Brain pericyte (primary cell): ENCODE data around the gene PIP4K2C.
"Not testable (repeated sequence)": the region's sequence is repeated elsewhere in the genome, so short reads cannot be mapped to it uniquely, and the experiment has no call there.

Experiments used
- DNase-seq: peaks from one replicate; pipeline ENCODE4 v3.0.0-alpha.2; 2012; ENCODE audit warnings: low read depth, low spot score

The PIP4K2C gene

DNA sequence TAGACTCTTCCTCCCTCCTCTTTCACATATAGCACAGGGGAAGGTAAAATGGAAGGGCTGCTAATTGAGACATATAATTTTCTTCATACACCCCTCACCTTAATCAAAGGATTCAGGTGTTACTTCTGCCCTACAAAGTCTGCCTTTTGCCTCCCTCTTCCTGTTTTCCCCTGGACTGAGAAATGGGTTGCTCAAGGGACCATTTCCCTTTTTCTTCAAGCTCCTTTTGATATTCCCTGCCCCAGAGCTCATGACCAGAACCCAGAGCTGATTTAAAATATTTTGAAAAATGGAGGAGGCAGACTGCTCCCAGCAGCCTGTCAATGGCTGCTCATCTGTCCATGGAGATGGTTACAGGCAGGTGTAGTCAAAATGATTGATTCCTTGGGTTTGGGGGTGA lies 6.3 kb upstream of the PIP4K2C start:
- no peak for DNase-seq

- DNase-seq, result no peak
Observed at GRCh38 chr12:57585156-57585555, 5.8 kb upstream of the PIP4K2C start.

- DNase-seq, result no peak
Observed at GRCh38 chr12:57586128-57586527, 4.9 kb upstream of the PIP4K2C start.

GRCh38 chr12:57586832-57587429 lies 4.1 kb upstream of the PIP4K2C start:
- no peak for DNase-seq

DNA sequence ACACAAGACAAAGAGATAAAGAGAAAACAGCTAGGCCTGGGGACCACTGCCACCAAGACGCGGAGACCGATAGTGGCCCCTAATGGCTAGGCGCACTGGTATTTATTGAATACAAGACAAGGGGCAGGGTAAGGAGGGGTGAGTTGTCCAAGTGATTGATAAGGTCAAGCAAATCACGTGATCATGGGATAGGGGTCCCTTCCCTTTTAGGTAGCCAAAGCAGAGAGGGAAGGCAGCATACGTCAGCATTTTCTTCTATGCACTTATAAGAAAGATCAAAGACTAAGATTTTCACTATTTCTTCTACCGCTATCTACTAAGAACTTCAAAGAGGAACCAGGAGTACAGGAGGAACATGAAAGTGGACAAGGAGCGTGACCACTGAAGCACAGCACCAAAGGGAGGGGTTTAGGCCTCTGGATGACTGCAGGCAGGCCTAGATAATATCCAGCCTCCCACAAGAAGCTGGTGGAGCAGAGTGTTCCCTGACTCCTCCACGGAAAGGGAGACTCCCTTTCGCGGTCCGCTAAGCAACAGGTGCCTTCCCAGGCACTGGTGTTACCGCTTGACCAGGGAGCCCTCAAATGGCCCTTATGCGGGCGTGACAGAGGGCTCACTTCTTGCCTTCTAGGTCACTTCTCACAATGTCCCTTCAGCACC lies 1.9 kb upstream of the PIP4K2C start:
- DNase-seq, result not testable (repeated sequence)

DNA sequence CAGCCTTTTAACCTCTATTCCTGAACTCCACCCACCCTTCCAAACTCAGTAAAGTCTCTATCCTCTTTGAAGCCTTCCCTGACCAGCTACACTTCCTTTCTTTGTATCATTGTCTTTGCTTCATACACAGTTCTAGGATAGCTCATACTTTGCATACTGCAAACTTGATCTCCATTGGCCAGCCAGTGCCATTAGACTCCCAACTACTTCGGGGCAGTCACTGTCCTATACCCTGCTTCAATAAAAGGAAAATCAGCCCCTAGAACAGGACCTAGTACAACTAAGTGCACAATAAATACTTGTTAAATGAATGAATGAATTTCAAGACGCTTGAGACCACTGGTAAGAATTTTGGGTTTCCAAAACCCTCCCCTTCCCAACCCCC lies 521 bp upstream of the PIP4K2C start:
- DNase-seq, result no peak

- no peak for DNase-seq
Observed at GRCh38 chr12:57591782-57592325, 862 bp downstream of the PIP4K2C start.

DNA sequence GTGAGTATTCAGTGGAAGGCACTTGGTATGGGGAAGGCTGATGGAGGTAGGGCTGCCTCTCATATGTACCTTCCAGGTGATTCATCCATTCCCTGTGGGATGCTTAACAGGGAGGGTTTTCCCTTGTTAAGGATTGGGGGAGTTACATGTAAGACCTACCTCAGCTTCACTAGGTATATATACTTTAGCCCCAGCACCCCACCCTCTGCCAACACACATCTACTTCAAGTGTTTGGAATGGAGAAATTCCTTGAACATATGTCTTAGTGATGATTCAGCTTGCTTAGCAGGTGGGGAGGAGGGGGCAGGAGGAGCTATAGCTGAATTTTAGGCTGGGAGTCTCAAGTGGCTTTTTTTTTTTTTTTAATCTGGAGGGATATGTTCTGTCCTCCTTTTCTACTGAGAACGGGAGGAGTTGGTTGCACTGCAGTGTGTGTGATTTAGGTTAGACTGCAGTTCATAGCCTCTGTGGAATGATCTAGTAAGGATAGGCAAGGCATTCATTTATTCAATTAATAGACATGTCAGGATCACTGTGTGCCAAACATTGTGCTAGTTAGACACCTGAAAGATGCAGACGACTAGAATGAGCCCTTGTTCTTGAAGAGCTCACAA lies 1.7 kb downstream of the PIP4K2C start:
- no peak for DNase-seq

- DNase-seq, result no peak
Observed at GRCh38 chr12:57593187-57593586, 2.2 kb downstream of the PIP4K2C start.

GRCh38 chr12:57600395-57600794 lies 9.4 kb downstream of the PIP4K2C start:
- DNase-seq, result no peak

- no peak for DNase-seq
Observed at GRCh38 chr12:57602544-57602943, 11.6 kb downstream of the PIP4K2C start.

GRCh38 chr12:57603324-57603723 lies 12.3 kb downstream of the PIP4K2C start:
- DNase-seq, result no peak

GRCh38 chr12:57603815-57604453 lies 12.9 kb downstream of the PIP4K2C start:
- DNase-seq, result no peak

DNA sequence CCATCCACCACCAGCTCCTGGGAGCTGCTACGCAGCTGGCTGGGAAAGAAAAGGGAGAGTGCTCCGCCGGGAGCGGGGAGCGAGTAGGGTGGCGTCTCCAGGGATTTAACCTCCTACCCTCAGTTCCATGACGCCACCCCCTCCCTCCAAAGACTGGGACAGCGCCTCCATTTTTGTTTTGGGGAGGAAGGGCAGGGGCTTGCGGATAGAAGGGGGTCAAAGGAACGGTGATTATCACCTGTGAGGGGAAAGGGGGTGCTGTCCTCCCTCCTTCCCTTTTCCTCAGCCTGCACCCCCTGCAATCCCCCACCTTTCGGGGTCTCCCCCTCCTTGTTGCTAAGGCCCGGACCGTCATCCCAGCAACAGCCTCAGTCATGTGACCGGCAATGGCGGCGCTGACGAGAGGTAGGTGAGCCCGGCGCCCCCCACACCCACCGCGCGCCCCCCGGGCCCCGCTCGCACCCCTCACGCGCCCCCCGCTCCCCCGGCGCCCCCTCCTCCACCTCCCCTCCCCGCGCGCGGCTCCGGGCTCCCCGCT lies 13.5 kb downstream of the PIP4K2C start, which contains the start of gene DTX3:
DTX3 (plus strand) TSS at position 371 of the 538 bp plus-strand sequence. CDS start 1,694 bp downstream, outside the sequence.
- no peak for DNase-seq

GRCh38 chr12:57604992-57605810 lies 14.2 kb downstream of the PIP4K2C start:
- DNase-seq, result no peak

GRCh38 chr12:57605811-57606311 lies 14.9 kb downstream of the PIP4K2C start:
- DNase-seq, result no peak

GRCh38 chr12:57606399-57606798 lies 15.4 kb downstream of the PIP4K2C start:
- DNase-seq, result no peak

DNA sequence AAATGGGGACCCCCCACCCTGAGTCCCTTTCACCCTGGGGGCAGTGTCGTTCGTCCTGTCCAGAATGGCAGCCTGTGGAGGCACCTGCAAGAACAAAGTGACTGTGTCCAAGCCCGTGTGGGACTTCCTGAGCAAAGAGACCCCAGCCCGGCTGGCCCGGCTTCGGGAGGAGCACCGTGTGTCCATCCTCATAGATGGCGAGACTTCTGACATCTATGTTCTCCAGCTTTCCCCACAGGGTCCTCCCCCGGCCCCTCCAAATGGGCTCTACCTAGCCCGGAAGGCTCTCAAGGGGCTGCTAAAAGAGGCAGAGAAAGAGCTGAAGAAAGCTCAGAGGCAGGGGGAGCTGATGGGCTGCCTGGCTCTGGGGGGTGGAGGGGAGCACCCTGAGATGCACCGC lies 15.8 kb downstream of the PIP4K2C start:
- DNase-seq, result no peak

- DNase-seq, result no peak
Observed at GRCh38 chr12:57607958-57608663, 17.1 kb downstream of the PIP4K2C start.

DNA sequence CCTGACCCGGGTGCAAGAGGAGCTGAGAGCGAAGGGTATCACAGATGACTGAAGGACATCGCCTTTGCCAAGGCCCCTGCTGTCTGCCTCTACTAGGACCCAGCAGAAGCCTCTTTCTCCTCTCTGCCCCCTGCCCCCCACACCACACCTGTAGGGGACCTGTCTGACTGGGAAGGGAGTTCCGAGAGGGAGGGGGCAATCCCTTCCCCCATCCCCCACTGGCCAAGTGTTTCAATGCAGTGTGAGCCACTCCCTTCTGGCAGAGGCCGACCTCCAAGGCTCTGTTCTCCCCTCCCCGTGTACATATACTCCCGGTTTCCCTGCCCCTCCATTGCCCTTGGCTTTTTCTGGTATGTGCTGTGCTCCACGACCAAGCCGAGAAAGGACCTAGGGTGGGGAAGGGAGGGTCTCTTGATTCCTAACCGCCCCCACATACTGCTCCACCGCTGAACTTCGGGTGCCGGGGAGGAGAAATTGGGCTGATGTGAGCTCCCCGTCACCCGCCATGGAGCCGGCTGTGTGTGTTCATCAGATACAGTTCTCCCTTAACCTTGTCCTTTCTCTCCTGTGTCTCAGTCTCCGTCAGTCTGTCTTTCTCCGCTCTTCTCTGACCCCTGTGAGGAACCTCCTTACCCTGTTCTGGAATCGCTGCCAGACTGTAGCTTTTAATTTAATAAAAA lies 18.2 kb downstream of the PIP4K2C start:
- no peak for DNase-seq
